Mucosa of stomach (tissue), 1 donor: ENCODE data around the gene FOXN3.

Experiments
- H3K27me3 ChIP-seq: one replicate; pipeline ENCODE4 v1.7.0; 2013; ENCODE audit warnings: mild to moderate bottlenecking, low read length; ENCODE audit not compliant: control insufficient read depth, insufficient read depth
- H3K36me3 ChIP-seq: one replicate; pipeline ENCODE4 v1.7.0; 2013; ENCODE audit warnings: low read length; ENCODE audit not compliant: control insufficient read depth, insufficient read depth
- H3K4me1 ChIP-seq: one replicate; pipeline ENCODE4 v1.7.0; 2013; ENCODE audit warnings: mild to moderate bottlenecking, low read length; ENCODE audit not compliant: control insufficient read depth, insufficient read depth
- H3K4me3 ChIP-seq: one replicate; pipeline ENCODE4 v1.7.0; 2013; ENCODE audit warnings: low read length
- H3K9ac ChIP-seq: one replicate; pipeline ENCODE4 v1.7.0; 2013; ENCODE audit warnings: mild to moderate bottlenecking, low read length, moderate library complexity
- H3K9me3 ChIP-seq: one replicate; pipeline ENCODE4 v1.7.0; 2013; ENCODE audit warnings: mild to moderate bottlenecking, low read length, moderate library complexity; ENCODE audit not compliant: control insufficient read depth
- donor health status: Pancreatic carcinoma.

FOXN3 gene

GRCh38 chr14:89110110-89110509, 306.9 kb downstream of the FOXN3 start:
- no peak overlapping the region for H3K4me3 ChIP-seq
- no peaks in the 10 kb centered on the region for H3K4me1 ChIP-seq
- no peaks in the 10 kb centered on the region for H3K36me3 ChIP-seq
- H3K27me3 ChIP-seq: no peaks in the 10 kb centered on the region
- H3K9ac ChIP-seq: no peak overlapping the region
- no peaks in the 10 kb centered on the region for H3K9me3 ChIP-seq

GRCh38 chr14:89108608-89109007, 308.4 kb downstream of the FOXN3 start:
- Histone ChIP-seq H3K36me3 (no peaks in the 10 kb centered on the region), H3K27me3 (peaks cover 4% of the 10 kb centered on the region), H3K4me3 (no peak overlapping the region), H3K9ac (no peak overlapping the region), H3K4me1 (no peaks in the 10 kb centered on the region), H3K9me3 (no peaks in the 10 kb centered on the region)

DNA sequence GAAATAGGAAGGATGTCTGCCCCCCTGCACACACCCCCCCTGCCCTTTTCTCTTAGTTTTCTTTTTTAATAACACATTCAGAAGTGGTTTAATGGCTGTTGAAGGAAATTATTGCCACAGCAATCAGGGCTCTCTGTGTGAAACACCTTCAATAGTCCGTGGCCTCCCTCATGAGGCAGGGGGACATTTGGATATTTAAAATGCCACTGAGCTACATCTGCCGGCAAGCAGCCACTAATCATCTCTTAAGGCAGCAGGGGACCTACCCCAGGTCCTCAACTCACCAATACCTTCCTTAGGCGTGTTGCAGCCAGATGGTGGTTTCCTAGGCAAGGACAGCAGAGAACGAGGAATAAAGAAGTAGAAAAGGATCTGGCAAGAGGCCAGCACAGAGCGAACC, 309.4 kb downstream of the FOXN3 start:
- Histone ChIP-seq H3K36me3 (no peaks in the 10 kb centered on the region), H3K27me3 (peaks cover 4% of the 10 kb centered on the region), H3K4me3 (no peak overlapping the region), H3K4me1 (no peaks in the 10 kb centered on the region), H3K9me3 (no peaks in the 10 kb centered on the region), H3K9ac (no peak overlapping the region)
